ENCODE measurements around the gene ADAMTSL1.

ADAMTSL1 gene

GRCh38 chr9:18778846-18779245 lies 304.9 kb downstream of the ADAMTSL1 start:
- TF ChIP-seq CTCF (IDR thresholded peaks at IDR 0.05; ENCODE audit: low read depth, low read length, missing control alignments) = no peak
- in situ Hi-C loops (cut with HindIII; ENCODE audit: low sequenced_read_pairs) = no loop called here
- DNase-seq (ENCODE audit: low read depth) = no peak

GRCh38 chr9:18783909-18784308 lies 310.0 kb downstream of the ADAMTSL1 start:
- no peak overlapping the region for H3K4me3 ChIP-seq (ENCODE audit: low read depth, low read length)
- in situ Hi-C loops (cut with HindIII; ENCODE audit: low sequenced_read_pairs) = no loop called here
- no peak for DNase-seq (ENCODE audit: low read depth)
- no peak for TF ChIP-seq CTCF (IDR thresholded peaks at IDR 0.05; ENCODE audit: low read depth, low read length, missing control alignments)

More at GRCh38 chr9:18778846-18779245, 304.9 kb downstream of the ADAMTSL1 start:
- H3K4me3 ChIP-seq (ENCODE audit: low read depth, low read length) = no peak overlapping the region

GRCh38 chr9:18785604-18786003 lies 311.7 kb downstream of the ADAMTSL1 start:
- in situ Hi-C loops (cut with HindIII; ENCODE audit: low sequenced_read_pairs) = no loop called here
- TF ChIP-seq CTCF (IDR thresholded peaks at IDR 0.05; ENCODE audit: low read depth, low read length, missing control alignments) = no peak
- no peak overlapping the region for H3K4me3 ChIP-seq (ENCODE audit: low read depth, low read length)
- DNase-seq (ENCODE audit: low read depth) = no peak

GRCh38 chr9:18786196-18786595 lies 312.2 kb downstream of the ADAMTSL1 start:
- DNase-seq (ENCODE audit: low read depth) = no peak
- in situ Hi-C loops (cut with HindIII; ENCODE audit: low sequenced_read_pairs) = no loop called here
- no peak for TF ChIP-seq CTCF (IDR thresholded peaks at IDR 0.05; ENCODE audit: low read depth, low read length, missing control alignments)
- H3K4me3 ChIP-seq (ENCODE audit: low read depth, low read length) = no peak overlapping the region

- H3K4me3 ChIP-seq (ENCODE audit: low read depth, low read length) = no peak overlapping the region
- in situ Hi-C loops (cut with HindIII; ENCODE audit: low sequenced_read_pairs) = no loop called here
- DNase-seq (ENCODE audit: low read depth) = peak; percentile 38
- no peak for TF ChIP-seq CTCF (IDR thresholded peaks at IDR 0.05; ENCODE audit: low read depth, low read length, missing control alignments)
Observed at GRCh38 chr9:18786911-18787650, 313.1 kb downstream of the ADAMTSL1 start.

GRCh38 chr9:18788256-18788655 lies 314.3 kb downstream of the ADAMTSL1 start:
- in situ Hi-C loops (cut with HindIII; ENCODE audit: low sequenced_read_pairs) = no loop called here
- DNase-seq (ENCODE audit: low read depth) = no peak
- TF ChIP-seq CTCF (IDR thresholded peaks at IDR 0.05; ENCODE audit: low read depth, low read length, missing control alignments) = no peak
- no peak overlapping the region for H3K4me3 ChIP-seq (ENCODE audit: low read depth, low read length)
